DND-41 (cell line): Measurements from ENCODE around the gene ALDH16A1.

ENCODE experiments used
- ATAC-seq: fragments of 200-7000 bp; cut with Tn5 transposase; 3 replicates; pipeline ENCODE4 v1.9.1; 2021; ENCODE audit warnings: low read depth; ENCODE audit not compliant: insufficient read depth
- DNase-seq: peaks from one replicate; pipeline ENCODE4 v3.0.0-alpha.2; 2020
- H2AFZ ChIP-seq: 2 replicates; pipeline ENCODE4 v1.6.0; 2012; ENCODE audit warnings: low read depth, low read length
- H3K27ac ChIP-seq: 2 replicates; pipeline ENCODE4 v1.5.1; 2012; ENCODE audit warnings: low read length, inconsistent platforms
- H3K27me3 ChIP-seq: fragments of 200-600 bp; sonication (generic); 2 replicates; pipeline ENCODE4 v1.6.0; 2012; ENCODE audit warnings: low read length, mild to moderate bottlenecking, inconsistent platforms; ENCODE audit not compliant: insufficient read depth, poor library complexity
- H3K36me3 ChIP-seq: 2 replicates; pipeline ENCODE4 v1.5.1; 2012; ENCODE audit warnings: low read length, inconsistent platforms; ENCODE audit not compliant: insufficient read depth
- H3K4me1 ChIP-seq: 2 replicates; pipeline ENCODE4 v1.5.1; 2012; ENCODE audit warnings: mild to moderate bottlenecking, low read length; ENCODE audit not compliant: insufficient read depth
- H3K4me2 ChIP-seq: 2 replicates; pipeline ENCODE4 v1.6.0; 2012; ENCODE audit warnings: mild to moderate bottlenecking, moderate library complexity, low read length, inconsistent platforms; ENCODE audit not compliant: insufficient read depth
- H3K4me3 ChIP-seq, 2 experiments: fragments of 200-600 bp in 1 of 2; shearing (Covaris generic) in 1 of 2; 2 replicates each; pipeline ENCODE4 v1.5.1; 2012 to 2016; ENCODE audit warnings: inconsistent platforms in 2 of 2, low read length in 2 of 2, mild to moderate bottlenecking in 2 of 2, low read depth in 1 of 2, moderate library complexity in 1 of 2
- H3K79me2 ChIP-seq: 2 replicates; pipeline ENCODE4 v1.6.0; 2012; ENCODE audit warnings: low read length, inconsistent platforms; ENCODE audit not compliant: insufficient read depth
- H3K9ac ChIP-seq: 2 replicates; pipeline ENCODE4 v1.6.0; 2012; ENCODE audit warnings: low read depth, mild to moderate bottlenecking, inconsistent platforms, low read length, moderate library complexity
- H3K9me3 ChIP-seq: 2 replicates; pipeline ENCODE4 v1.5.1; 2012; ENCODE audit warnings: low read length, moderate library complexity, mild to moderate bottlenecking, inconsistent platforms; ENCODE audit not compliant: insufficient read depth, severe bottlenecking
- H4K20me1 ChIP-seq: 2 replicates; pipeline ENCODE4 v1.6.0; 2012; ENCODE audit warnings: low read length; ENCODE audit not compliant: insufficient read depth
- EZH2 ChIP-seq: IDR thresholded peaks from 3 replicates; pipeline ENCODE4 v1.6.1; 2012; ENCODE audit warnings: borderline replicate concordance, low read depth, mild to moderate bottlenecking, moderate library complexity, low read length, inconsistent platforms; ENCODE audit not compliant: severe bottlenecking
- TF ChIP-seq, protein P1 (sequence below): IDR thresholded peaks from 2 replicates; pipeline ENCODE4 v1.5.1; 2012; ENCODE audit warnings: borderline replicate concordance, low read length, moderate library complexity, mild to moderate bottlenecking; ENCODE audit not compliant: poor library complexity, severe bottlenecking; ENCODE audit errors: extremely low read depth

ALDH16A1 gene

DNA sequence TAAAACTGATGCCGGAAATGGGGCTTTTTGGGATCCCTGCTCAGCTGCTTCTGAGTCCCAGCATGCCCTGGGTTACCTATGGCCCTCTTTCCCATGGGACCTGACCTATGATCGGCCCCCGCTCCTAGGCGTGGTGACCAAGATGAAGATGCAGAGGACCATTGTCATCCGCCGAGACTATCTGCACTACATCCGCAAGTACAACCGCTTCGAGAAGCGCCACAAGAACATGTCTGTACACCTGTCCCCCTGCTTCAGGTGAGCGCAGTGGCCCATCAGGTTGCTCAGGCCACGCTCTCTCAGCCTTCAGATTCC is 44.7 kb downstream of the ALDH16A1 start:
- no peak for ATAC-seq
- no peak overlapping the region for H3K27ac ChIP-seq
- peak overlapping the region in 1 of 2 experiments; percentile 72; a peak in 2 of 4 replicates for H3K4me3 ChIP-seq
- peaks cover 36% of the 10 kb centered on the region for H3K79me2 ChIP-seq
- peaks cover 29% of the 10 kb centered on the region for H4K20me1 ChIP-seq
- peak overlapping the region; percentile 93 for H3K9ac ChIP-seq
- no peaks in the 10 kb centered on the region for H3K27me3 ChIP-seq
- H3K4me2 ChIP-seq = peak overlapping the region; percentile 92
- H2AFZ ChIP-seq = no peak overlapping the region
- peaks cover 40% of the 10 kb centered on the region for H3K36me3 ChIP-seq
- H3K9me3 ChIP-seq = no peaks in the 10 kb centered on the region
- no peak for DNase-seq
- H3K4me1 ChIP-seq = peaks cover 57% of the 10 kb centered on the region
- TF ChIP-seq, protein P1, sequence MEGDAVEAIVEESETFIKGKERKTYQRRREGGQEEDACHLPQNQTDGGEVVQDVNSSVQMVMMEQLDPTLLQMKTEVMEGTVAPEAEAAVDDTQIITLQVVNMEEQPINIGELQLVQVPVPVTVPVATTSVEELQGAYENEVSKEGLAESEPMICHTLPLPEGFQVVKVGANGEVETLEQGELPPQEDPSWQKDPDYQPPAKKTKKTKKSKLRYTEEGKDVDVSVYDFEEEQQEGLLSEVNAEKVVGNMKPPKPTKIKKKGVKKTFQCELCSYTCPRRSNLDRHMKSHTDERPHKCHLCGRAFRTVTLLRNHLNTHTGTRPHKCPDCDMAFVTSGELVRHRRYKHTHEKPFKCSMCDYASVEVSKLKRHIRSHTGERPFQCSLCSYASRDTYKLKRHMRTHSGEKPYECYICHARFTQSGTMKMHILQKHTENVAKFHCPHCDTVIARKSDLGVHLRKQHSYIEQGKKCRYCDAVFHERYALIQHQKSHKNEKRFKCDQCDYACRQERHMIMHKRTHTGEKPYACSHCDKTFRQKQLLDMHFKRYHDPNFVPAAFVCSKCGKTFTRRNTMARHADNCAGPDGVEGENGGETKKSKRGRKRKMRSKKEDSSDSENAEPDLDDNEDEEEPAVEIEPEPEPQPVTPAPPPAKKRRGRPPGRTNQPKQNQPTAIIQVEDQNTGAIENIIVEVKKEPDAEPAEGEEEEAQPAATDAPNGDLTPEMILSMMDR = no peak
- no peak for TF ChIP-seq EZH2

DNA sequence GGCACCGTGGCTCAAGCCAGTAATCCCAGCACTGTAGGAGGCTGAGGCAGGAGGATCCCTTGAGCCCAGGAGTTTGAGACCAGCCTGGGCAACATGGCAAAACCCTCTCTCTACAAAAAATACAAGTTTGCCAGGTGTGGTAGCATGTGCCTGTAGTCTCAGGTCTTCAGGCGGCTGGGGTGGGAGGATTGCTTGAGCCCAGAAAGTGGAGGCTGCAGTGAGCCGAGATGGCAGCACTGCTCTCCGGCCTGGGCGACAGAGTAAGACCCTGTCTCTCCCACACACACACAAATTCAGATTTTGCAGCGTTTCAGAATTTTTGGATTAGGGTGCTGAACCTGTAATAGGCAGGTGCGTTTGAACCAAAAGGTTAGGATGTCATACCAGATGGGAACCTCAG is 45.5 kb downstream of the ALDH16A1 start:
- Histone ChIP-seq H3K4me2 (peak overlapping the region; percentile 92), H3K79me2 (peaks cover 36% of the 10 kb centered on the region), H3K9me3 (no peaks in the 10 kb centered on the region), H2AFZ (no peak overlapping the region), H3K27ac (no peak overlapping the region), H4K20me1 (peaks cover 29% of the 10 kb centered on the region), H3K9ac (0 out of 2 replicates have a peak overlapping the region, but pooled peaks have one; percentile 93), H3K27me3 (no peaks in the 10 kb centered on the region), H3K4me3 (no peak overlapping the region), H3K4me1 (peaks cover 57% of the 10 kb centered on the region), H3K36me3 (peaks cover 37% of the 10 kb centered on the region)
- no peak for TF ChIP-seq EZH2
- TF ChIP-seq, protein P1 = no peak
- no peak for DNase-seq
- ATAC-seq = no peak

DNA sequence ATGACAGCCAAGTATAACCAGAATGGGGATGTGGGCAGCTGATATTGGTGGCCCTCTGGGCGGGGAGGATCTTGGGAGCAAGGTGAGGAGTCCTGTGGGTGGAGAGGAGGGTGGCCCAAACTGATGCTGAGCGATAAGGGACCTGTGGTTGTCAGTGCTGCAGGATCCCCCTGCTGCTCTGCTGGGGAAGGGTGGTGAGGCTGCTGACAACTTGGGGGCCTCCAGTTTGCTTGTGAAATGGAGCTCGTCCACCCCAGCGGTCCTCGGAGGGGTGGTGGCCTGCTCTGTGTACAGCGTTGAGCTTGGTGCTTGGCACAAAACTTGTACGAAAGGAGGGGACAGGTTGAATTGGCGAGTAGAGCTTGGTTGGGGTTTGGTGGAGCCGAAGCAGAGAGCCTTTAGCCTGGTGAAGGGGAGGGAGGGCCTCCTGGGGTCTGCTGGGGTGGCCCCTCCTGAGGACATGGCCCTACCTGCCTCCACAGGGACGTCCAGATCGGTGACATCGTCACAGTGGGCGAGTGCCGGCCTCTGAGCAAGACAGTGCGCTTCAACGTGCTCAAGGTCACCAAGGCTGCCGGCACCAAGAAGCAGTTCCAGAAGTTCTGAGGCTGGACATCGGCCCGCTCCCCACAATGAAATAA is 46.1 kb downstream of the ALDH16A1 start:
- Histone ChIP-seq H3K27me3 (no peaks in the 10 kb centered on the region), H3K27ac (no peak overlapping the region), H3K9me3 (no peaks in the 10 kb centered on the region), H3K4me1 (peaks cover 57% of the 10 kb centered on the region), H3K79me2 (peaks cover 34% of the 10 kb centered on the region), H4K20me1 (peaks cover 29% of the 10 kb centered on the region), H3K4me3 (no peak overlapping the region), H2AFZ (no peak overlapping the region), H3K9ac (no peak overlapping the region), H3K4me2 (peak overlapping the region; percentile 92; the same call in 1 of the 2 replicates), H3K36me3 (peaks cover 37% of the 10 kb centered on the region)
- DNase-seq (no peak), ATAC-seq (no peak)
- TF ChIP-seq EZH2 = no peak
- TF ChIP-seq, protein P1 = no peak
